Stimulated activated CD4-positive, alpha-beta T cell treated with anti-CD3 and anti-CD28 coated beads, TNF-alpha, amount 100 ng/mL, for 1 hour (primary cell): ENCODE data around the gene EVC2.

Experiments used
- DNase-seq, 3 donors: peaks; one replicate each; pipeline ENCODE4 v3.0.0-alpha.2; 2020; ENCODE audit warnings: low read depth in 3 of 3, low spot score in 1 of 3

Gene EVC2

DNA sequence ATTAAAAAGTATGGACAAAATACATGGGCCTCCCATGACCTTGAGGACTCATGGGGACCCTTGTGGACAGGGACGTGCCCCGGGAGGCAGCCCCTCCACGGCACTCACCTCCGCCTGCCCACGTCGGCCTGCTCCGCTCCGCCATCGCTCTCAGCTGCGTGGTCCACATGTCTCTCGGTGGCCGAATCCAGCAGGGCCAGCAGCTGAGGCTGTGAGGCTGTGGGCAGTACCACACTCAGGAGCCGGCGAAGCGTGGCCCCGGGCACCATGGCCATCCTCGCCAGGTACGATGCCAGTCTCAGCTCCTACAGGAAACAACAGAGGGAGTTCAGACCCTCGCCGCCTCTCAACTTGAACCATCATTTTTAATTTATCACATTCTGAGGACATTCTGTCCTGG is 140.0 kb downstream of the EVC2 start:
- DNase-seq = no peak

GRCh38 chr4:5566991-5567390 is 141.4 kb downstream of the EVC2 start:
- DNase-seq = no peak

DNA sequence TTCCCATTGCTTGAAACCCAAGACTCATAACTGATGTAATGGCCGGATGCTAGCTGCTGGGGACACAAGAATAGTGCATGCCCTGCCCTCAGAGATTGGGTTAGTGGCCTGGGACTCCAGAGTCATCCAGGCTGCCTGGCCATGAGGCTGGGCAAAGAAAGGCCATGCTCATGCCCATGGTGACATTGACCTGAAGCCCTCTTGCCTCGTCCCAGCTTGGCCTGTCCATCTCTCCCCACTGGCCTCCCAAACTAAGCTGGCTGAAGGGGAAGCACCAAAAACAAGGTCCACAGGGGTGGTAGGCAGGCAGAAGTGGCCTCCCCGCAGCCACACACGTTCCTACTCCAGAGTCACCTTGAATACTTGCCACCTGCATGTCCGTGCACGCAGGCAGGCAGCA is 141.8 kb downstream of the EVC2 start:
- DNase-seq = no peak

DNA sequence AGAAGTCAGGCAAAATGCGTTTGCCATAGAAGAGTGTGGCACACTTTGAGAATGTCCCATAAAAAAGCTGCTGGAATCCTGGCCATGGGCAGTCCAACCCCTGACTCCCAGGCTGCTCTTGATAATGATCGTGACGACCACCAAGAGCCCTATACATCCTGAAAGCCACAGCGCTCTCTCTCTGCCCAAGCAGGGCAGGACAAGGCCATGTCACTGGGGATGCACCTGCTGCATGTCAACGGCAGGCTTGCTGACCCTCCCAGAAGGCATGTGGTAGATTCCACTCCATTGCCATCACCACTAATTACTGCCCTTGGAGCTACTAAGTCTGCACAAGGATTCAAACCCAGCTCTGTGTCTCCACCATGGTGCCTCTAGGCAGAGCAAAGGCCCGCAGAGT is 144.5 kb downstream of the EVC2 start:
- DNase-seq = no peak

DNA sequence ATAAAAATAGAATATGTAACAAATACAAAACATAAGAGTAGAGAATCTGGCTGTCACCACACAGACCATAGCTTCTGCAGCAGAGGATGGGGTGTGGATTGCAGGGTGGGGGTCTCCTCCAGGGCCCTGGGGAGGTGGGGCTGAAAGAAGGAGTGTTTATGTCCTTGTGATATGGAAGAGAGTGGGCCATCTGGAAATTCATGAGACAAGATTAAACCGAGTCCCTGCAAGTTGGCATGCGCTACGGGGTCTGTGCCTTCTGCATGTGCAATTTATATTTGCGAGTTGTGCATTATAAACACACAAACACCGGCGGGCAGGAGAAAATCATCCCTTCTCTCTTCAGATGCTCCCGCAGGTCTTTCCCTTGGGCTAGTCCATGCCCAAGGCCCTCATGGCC is 145.9 kb downstream of the EVC2 start:
- DNase-seq = no peak

- no peak for DNase-seq
Observed at GRCh38 chr4:5561286-5561685, 147.1 kb downstream of the EVC2 start.

- no peak for DNase-seq
Observed at GRCh38 chr4:5558502-5558901, 149.9 kb downstream of the EVC2 start.

DNA sequence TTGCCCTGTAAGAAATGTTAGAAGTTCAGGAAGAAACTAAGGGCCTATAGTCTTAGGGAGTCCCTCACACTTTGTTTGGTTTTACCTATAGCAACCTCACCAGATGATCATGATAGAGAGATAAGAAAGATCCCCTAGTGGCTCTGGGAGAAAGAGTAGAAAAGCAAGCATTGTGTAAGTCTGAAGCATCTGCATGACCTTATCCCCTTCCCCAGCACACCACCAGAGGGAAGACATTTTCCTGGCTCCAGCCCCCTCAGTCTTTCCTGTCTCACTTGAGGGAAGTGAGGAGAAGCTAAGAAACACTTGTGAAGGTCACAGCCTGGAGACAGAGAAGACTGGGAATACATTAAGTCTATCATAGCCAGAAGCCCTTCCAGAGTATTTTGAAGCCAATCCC is 154.0 kb downstream of the EVC2 start:
- DNase-seq = no peak

GRCh38 chr4:5553801-5554200 is 154.6 kb downstream of the EVC2 start:
- no peak for DNase-seq

GRCh38 chr4:5552451-5552850 is 155.9 kb downstream of the EVC2 start:
- no peak for DNase-seq

- no peak for DNase-seq
Observed at GRCh38 chr4:5547651-5548249, 160.6 kb downstream of the EVC2 start.

DNA sequence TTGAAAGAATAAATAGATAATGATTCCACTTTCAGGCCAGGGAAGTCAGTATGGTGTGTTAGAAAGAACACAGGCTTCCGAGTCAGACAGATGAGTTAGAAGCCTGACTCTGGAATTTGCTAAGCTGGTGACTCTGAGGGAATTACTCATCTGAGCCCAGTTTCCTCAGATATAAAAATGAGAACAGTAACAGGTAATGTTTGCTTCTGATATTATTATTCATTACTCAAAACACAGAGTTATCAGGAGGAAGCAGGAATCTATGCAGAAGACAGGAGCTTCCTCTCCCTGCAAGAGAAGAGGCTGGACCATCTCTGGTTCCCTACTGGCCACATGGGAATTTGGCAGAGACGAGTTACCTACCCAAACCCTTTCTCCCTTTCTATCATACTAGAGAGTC is 163.1 kb downstream of the EVC2 start:
- no peak for DNase-seq

- DNase-seq = no peak
Observed at GRCh38 chr4:5544762-5545161, 163.6 kb downstream of the EVC2 start.

- no peak for DNase-seq
Observed at GRCh38 chr4:5543681-5544080, 164.7 kb downstream of the EVC2 start.

GRCh38 chr4:5541169-5541568 is 167.2 kb downstream of the EVC2 start:
- DNase-seq = no peak

DNA sequence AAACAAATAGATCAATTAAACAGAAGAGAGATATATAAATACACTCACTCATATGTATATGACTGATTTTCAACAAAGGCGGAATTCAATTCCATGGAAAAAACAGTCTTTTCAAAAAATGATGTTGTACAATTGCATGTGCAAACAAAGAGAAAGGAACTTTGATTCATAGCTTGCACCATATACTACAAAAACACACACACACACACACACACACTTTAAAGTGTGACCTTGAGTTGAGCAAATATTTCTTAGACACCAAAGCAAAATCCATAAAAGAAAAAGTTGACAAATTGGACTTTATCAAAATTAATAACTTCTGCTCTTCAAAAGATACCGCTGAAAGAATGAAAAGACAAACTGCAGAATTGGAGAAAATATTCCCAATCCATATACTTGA is 168.8 kb downstream of the EVC2 start:
- no peak for DNase-seq

GRCh38 chr4:5532100-5532499 is 176.3 kb downstream of the EVC2 start:
- DNase-seq = no peak

- DNase-seq = no peak
Observed at GRCh38 chr4:5528031-5528436, 180.3 kb downstream of the EVC2 start.

- DNase-seq = no peak
Observed at GRCh38 chr4:5527211-5527610, 181.1 kb downstream of the EVC2 start.

DNA sequence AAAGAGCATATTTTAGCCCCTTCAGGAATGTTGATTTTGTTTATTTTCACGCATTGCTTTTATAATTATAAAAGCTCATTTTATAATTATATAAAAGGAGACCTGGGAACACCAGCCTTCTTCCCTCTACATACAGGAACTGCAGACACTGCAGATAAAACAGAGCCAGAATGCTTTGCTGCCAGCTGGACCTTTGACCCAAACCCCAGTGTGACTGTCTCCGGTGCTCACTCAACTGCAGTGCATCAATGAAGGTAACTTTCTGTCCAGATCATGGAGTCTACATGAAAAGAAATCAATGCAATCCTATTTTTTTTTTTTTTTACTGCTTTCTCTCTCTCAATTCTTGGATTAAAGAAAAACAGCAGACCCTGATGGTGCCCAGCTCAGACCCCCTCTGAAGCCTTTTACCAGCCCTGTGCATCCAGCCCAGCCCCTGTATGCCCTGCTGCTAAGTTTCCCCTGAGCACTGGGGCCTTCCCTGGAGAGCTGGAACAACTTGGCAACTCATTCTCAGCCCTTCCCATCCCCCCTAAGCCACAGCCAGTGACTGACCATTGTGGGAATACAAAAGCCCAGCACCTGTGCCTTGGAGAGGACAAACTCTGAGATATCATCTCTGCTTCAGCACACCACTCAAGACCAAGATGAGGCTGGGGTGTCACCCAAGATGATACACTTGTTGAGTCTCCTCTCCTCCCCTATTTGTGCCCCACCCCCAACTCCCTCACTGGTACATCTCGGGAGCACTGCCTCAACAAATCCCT is 182.1 kb downstream of the EVC2 start:
- DNase-seq = no peak

DNA sequence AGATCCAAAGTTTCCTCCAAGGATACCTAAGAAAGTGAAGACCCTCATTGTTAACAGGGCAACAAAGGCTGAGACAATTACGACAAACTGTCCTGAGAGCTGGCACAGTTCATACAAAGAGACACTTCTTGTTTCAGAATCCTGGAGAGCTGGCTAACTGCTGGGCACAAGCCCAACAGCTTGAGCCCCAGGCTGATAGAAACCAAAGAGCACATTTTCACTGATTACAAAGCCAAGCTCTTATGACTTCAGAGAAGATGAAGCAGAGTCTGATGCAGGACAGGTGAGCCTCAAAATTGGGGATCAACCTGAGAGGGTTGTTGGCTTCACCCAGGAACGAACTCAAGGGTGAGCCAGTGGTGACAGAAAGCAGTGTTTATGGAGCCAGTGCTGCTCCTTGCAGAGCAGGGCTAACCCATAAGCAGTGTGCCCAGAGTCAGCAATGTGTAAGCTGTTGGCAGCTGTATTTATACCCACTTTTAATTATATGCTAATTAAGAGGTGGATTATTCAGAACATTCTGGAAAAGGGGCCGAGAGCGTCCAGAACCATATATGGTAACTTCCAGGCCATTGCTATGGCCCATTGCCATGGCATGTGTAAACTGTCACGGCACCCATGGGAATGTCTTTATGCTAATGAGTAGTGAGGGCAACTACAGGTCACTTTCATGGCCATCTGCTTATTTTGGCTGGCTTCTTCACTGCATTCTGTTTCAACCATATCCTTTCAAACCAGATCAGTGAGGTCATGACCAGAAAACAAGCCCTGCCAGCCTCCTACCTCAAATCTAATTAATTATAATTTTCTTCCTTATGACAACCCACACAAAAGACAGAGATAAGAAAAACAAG is 183.7 kb downstream of the EVC2 start:
- DNase-seq = no peak

GRCh38 chr4:5517372-5517771 is 191.0 kb downstream of the EVC2 start:
- DNase-seq = no peak
